ENCODE data around the gene SPOUT1. TPM values are rescaled to one million over a fixed set of nuclear protein-coding genes. Genes with fewer than 3 reads are reported as not detected.
A peak's percentile ranks its signal among the peaks of the same experiment; 100 is the strongest.
"Not testable (repeated sequence)": the region's sequence is repeated elsewhere in the genome, so short reads cannot be mapped to it uniquely, and the experiment has no call there.

SPOUT1 gene
- total RNA-seq, 2 donors from 2014 or later: 63.8 to 64.9 TPM

DNA sequence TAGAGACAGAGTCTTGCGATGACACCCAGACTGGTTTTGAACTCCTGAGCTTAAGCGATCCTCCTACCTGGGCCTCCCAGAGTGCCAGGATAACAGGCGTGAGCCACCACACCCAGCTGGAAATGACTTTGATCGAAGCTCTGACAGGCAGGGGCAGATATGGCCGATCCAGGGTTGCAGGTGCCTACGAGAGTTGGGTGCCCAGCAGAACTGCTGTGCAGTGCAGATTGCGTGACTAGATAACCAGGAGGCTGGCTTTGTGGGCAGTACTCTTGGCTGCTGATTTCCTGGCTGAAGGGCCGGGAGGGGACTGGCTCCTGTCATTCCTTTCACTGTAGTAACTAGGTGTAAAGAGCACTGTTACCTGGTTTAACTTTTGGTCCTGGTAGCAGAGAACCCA lies 30.7 kb downstream of the SPOUT1 start:
- Mint-ChIP-seq H3K9me3 (no peaks in the 10 kb centered on the region), H3K36me3 (no peaks in the 10 kb centered on the region), H3K27ac (no peak overlapping the region)
- ATAC-seq: no peak
- no peak for DNase-seq (ENCODE audit: low spot score in 2 of 2)

DNA sequence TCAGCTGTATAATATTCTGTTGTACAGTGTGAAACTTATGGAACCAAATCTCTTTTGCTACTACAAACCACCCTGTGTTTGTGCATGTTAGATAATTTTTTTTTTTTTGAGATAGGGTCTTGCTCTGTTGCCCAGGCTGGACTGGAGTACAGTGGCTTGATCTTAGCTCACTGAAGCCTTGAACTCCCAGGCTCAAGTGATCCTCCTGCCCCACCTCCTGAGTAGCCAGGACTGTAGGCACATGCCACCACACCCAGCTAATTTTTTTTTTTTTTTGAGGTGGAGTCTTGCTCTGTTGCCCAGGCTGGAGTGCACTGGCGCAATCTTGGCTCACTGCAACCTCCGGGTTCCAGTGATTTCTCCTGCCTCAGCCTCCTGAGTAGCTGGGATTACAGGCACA lies 34.6 kb downstream of the SPOUT1 start:
- H3K9me3 Mint-ChIP-seq; H3K36me3 Mint-ChIP-seq; DNase-seq (ENCODE audit: low spot score in 2 of 2); ATAC-seq: not testable (repeated sequence)
- H3K27ac Mint-ChIP-seq: peak overlapping the region in 1 of 2 donors; percentile 78

DNA sequence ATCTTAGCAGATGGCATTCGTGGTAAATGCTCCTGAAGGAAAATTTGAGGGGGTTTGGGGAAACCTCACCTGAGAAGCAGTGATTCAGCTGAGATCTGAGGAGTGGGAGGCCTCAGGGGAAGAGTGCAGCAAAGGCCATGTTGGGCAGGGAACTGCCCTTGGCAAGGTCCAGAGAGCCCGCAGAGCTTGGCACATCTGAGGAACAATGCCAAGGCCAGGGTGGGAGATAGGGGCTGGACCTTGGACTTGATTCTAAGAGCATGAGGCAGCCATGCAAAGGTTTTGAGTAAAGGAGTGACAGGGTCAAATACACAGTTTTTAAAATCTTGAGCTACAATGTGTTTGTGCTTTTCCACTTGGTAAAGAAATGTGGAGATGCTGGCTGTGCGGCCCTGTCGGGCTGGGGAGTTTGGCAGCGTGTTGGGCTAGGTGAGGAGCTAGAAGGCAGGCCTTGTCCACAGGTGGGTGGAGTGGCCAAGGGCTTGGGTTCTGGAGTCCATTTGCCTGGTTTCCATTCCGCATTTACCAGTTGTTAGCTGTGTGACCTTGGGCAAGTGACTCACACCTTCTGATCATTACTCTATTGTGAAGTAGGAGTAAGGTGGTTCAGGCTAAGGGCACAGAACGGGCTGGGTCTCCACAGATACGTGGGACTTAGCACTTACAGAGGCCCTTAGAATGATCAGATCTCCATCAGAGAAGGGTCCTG lies 36.5 kb downstream of the SPOUT1 start:
- ATAC-seq: peak in 1 of 2 donors; percentile 47
- no peak for DNase-seq (ENCODE audit: low spot score in 2 of 2)
- Mint-ChIP-seq H3K27ac (peak overlapping the region; percentile 31 to 40), H3K9me3 (no peaks in the 10 kb centered on the region), H3K36me3 (no peaks in the 10 kb centered on the region)

DNA sequence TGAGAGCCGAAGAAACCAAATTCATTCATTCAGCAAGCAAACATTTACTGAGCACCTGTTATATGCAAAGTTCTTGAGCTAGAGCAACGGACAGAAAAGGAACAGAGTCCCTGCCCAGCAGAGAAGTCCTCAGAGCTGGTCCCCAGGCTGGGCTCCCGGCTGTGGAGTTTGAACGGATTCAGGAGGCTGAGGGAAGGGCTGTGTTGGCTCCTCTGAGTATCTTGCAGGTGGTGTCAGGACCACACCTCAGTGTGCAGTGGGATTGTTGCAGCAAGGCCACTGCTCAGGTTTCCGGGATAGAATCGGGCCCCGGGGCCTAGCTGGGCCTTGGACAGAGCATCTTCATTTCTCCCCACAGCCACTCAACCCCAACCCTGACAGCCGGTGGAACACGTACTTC lies 37.5 kb downstream of the SPOUT1 start:
- ATAC-seq: no peak

DNA sequence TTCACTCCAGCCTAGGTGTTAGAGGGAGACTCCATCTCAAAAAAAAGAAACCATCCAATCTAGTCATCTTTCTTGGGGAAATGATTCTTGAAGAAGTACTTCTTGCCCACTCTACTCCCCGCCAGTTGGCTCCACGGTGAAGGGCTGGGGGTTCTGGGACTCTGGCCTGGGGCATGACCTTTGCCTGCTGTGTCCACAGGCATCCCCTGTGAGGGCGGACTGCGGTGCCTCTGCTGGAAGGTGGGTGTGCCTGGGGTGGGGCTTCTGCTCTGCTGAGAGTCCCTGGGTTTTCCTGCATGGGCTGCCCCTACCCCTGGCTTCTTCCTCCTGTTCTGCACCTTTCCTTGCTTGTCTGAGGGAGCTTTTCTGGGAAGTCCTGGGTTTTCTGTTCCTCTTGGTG lies 39.1 kb downstream of the SPOUT1 start:
- DNase-seq (ENCODE audit: low spot score in 2 of 2) (no peak), ATAC-seq (no peak)
- H3K27ac Mint-ChIP-seq: peak overlapping the region; percentile 60 to 90
- no peaks in the 10 kb centered on the region for H3K9me3 Mint-ChIP-seq
- H3K36me3 Mint-ChIP-seq: peaks cover 6 to 7% of the 10 kb centered on the region in 2 donors

More for the DNA sequence above, 37.5 kb downstream of the SPOUT1 start:
- peak overlapping the region; percentile 9 to 31 for H3K27ac Mint-ChIP-seq
- peaks cover 6 to 7% of the 10 kb centered on the region in 2 donors for H3K36me3 Mint-ChIP-seq
- H3K9me3 Mint-ChIP-seq: no peaks in the 10 kb centered on the region
- DNase-seq (ENCODE audit: low spot score in 2 of 2): no peak

DNA sequence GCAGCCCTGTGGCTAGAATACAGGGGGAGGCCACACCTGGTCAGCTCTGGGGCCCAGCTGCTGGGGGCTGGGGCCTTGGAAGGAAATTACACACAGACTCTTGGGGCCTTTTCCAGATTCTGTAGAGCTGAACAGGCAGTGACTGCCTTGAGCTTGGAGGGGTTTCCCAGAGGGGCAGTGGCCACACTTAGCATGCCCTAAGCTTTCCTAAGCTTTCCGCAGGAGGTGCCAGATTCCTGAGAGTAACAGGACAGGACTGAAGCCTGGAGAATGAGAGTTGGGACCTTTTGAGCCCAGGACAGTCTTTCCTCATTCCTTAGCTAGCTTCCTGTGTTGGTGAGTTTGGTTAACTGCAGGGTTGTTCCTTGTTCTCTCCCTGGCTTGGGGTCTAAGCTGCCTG lies 41.1 kb downstream of the SPOUT1 start:
- Mint-ChIP-seq H3K27ac (peak overlapping the region; percentile 85 to 96), H3K36me3 (peaks cover 6 to 7% of the 10 kb centered on the region in 2 donors), H3K9me3 (no peaks in the 10 kb centered on the region)
- ATAC-seq: no peak
- DNase-seq (ENCODE audit: low spot score in 2 of 2): no peak

DNA sequence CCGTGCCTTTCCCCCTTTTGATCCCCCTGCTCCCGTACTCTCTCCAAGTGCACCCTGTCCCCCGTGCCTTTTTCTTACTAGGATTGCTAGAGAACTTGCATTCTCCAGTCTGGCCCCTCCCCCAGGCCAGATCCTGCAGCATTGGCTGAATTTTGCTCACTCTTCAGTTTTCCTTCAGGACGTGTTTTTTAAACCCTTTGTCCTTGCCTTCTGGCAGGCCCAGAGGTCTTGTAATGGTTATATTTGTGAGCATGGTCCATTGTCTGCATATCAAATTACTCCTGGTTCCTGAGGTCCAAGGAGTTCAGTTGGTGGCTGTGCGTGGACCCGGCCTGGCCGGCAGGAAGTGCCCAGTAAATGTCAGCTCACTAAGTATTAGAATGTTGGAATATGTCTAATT lies 41.9 kb downstream of the SPOUT1 start:
- Mint-ChIP-seq H3K9me3 (no peaks in the 10 kb centered on the region), H3K36me3 (peaks cover 6 to 7% of the 10 kb centered on the region in 2 donors), H3K27ac (peak overlapping the region; percentile 85 to 96)
- peak in 1 of 2 donors; percentile 17 for ATAC-seq
- DNase-seq (ENCODE audit: low spot score in 2 of 2): no peak

DNA sequence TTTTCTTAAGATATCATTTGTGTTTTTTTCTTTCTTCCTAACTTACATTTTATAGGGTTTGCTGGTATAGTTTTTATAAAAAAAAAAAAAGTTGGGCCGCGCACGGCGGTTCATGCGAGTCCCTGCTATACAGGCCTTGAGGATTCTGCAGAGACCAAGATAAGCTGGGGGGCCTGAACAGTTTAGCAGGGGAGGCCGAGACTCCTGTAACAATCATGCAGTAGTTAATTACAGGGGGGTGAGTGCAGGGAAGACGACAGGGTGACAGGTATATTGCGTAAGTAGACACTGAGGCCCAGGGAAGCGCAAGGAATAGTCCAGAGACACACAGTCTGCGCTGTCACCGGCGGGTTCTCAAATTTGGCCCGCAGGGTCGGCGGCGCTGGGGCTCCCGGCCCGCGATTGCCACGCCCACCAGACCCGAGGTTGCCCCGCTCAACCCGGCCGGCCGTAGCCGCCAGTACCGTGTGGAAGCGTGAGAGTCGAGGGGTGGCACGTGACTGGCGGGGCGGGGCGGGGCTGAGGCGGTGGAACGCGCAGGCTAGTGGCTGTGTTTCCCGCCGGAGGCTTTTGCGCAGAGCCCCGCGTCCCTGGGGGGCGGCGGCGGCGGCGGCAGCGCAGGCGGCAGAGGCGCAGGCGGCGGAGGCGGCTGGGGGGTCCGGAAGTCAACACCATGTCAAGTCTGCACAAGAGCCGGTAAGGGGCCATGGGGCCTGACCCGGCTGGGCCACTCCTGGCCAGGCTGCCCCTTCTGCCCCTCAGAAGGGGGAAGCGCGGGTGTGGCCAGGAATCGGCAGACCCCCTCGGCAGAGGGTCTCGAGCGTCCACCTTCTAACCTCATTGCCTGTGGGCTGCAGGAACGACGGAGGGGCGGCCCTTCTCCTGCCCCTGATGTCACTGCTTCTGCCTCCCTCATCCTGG lies 42.7 kb downstream of the SPOUT1 start, which contains the start of gene TBC1D13:
TSS of gene TBC1D13 (plus strand) at position 573 of the 921 bp plus-strand sequence. CDS start at position 674, 101 bp downstream.
- Mint-ChIP-seq H3K27ac (peak within 1 kb of the TSS; percentile 85 to 97), H3K36me3 (peaks cover 6 to 7% of the 10 kb centered on the region in 2 donors), H3K9me3 (no peaks in the 10 kb centered on the region)
- ATAC-seq: peak; percentile 98 to 99
- DNase-seq (ENCODE audit: low spot score in 2 of 2): peak; percentile 86 to 91

DNA sequence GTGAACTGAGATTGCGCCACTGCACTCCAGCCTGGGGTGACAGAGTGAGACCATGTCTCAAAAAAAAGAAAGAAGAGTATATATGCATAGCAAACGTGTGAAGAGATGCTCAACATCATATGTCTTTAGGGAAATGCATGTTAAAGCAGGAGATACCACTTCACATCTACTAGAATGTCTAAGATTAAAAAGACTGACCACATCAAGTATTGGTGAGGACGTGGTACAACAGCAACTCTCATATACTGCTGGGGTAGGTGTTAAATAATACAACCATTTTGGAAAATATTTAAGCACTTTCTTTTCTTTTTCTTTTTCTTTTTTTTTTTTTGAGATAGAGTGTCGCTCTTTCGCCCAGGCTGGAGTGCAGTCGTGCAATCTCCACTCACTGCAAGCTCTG lies 44.2 kb downstream of the SPOUT1 start:
- no peak for ATAC-seq
- DNase-seq (ENCODE audit: low spot score in 2 of 2): no peak
- peaks cover 3 to 4% of the 10 kb centered on the region in 2 donors for H3K9me3 Mint-ChIP-seq
- H3K36me3 Mint-ChIP-seq: peaks cover 7 to 11% of the 10 kb centered on the region in 2 donors
- no peak overlapping the region for H3K27ac Mint-ChIP-seq

DNA sequence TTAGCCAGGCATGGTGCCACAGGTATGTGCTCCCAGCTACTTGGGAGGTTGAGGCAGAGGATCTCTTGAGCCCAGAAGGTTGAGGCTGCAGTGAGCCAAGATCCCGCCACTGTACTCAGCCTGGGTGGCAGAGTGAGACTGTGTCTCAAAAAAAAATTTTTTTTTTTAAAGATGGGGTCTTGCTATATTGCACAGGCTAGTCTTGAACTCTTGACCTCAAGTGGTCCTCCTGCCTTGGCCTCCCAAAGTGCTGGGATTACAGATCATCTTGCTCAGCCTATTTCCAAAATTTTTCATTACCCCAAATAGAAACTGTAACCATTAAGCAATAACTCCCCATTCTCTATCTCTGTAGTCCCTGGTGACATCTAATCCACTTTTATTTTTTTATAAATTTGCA lies 46.9 kb downstream of the SPOUT1 start:
- no peak overlapping the region for H3K27ac Mint-ChIP-seq
- peaks cover 3 to 4% of the 10 kb centered on the region in 2 donors for H3K9me3 Mint-ChIP-seq
- H3K36me3 Mint-ChIP-seq: peaks cover 4 to 8% of the 10 kb centered on the region in 2 donors
- DNase-seq (ENCODE audit: low spot score in 2 of 2) (no peak), ATAC-seq (no peak)

DNA sequence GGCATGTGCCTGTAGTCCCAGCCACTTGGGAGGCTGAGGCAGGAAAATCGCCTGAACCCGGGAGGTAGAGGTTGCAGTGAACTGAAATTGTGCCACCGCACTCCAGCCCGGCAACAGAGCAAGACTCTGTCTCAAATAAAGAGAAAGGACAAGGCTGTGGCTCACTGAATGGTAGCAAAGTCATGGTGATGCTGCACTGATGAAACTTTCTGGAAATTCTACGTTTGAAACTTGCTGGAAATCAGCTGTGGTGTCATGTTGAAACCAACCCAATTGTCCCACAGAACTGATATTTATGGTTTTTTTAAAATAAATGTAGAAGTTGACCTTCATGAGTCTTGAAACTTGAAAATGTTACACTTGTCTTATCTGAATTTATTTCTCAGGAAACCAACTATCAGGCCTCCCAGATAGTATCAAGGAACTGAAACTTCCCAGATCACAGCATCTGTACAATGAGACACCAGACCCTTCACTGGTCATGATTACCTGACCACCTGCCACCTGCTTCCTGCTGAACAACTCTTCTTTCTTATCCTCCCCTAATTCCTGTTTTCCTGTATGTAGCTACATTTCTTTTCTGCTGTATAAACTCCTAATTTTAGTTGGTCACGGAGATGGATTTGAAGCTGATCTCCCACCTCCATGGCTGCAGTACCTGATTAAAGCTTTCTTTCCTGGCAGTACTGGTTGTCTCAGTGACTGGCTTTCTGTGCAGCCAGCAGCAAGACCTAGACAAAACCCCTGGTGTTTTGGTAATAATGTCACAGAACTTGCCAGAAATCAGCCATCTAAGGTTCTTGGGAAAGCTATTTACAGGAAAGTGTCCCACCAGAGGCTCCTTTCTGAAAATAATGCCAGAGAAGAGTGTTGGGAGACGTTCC lies 48.2 kb downstream of the SPOUT1 start:
- peaks cover 0 to 5% of the 10 kb centered on the region in 2 donors for H3K36me3 Mint-ChIP-seq
- ATAC-seq (peak in 1 of 2 donors; percentile 64), DNase-seq (ENCODE audit: low spot score in 2 of 2) (no peak)
- H3K27ac Mint-ChIP-seq: peak overlapping the region in 1 of 2 donors; percentile 78
- peaks cover 3 to 4% of the 10 kb centered on the region in 2 donors for H3K9me3 Mint-ChIP-seq

DNA sequence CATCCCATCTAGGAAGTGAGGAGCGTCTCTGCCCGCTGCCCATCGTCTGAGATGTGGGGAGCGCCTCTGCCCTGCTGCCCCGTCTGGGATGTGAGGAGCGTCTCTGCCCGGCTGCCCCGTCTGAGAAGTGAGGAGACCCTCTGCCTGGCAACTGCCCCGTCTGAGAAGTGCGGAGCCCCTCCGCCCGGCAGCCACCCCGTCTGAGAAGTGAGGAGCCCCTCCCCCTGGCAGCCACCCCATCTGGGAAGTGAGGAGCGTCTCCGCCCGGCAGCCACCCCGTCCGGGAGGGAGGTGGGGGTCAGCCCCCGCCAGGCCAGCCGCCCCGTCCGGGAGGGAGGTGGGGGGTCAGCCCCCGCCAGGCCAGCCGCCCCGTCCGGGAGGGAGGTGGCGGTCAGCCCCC lies 49.5 kb downstream of the SPOUT1 start:
- not testable (repeated sequence) for DNase-seq (ENCODE audit: low spot score in 2 of 2); H3K36me3 Mint-ChIP-seq; H3K9me3 Mint-ChIP-seq; H3K27ac Mint-ChIP-seq; ATAC-seq

DNA sequence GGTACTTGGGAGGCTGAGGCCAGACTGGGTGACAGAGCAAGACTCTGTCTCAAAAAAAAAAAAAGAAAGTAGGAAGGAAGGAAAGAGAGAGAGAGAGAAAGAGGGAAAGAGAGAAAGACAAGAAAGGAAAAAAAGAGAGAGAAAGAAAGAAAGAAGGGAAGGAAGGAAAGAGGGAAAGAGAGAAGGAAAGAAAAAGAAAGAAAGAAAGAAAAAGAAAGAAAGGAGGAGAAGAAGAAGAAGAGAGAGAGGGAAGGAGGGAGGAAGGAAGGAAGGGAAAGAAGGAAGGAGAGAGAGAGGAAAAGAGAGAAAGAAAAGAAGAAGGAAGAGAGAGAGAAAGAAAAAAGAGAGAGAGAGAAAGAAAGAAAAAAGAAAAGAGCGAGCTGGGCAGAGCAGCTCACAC lies 54.8 kb downstream of the SPOUT1 start:
- no peak for DNase-seq (ENCODE audit: low spot score in 2 of 2)
- Mint-ChIP-seq H3K9me3 (peaks cover 0 to 5% of the 10 kb centered on the region in 2 donors), H3K36me3 (peaks cover 0 to 7% of the 10 kb centered on the region in 2 donors), H3K27ac (no peak overlapping the region)
- ATAC-seq: no peak

DNA sequence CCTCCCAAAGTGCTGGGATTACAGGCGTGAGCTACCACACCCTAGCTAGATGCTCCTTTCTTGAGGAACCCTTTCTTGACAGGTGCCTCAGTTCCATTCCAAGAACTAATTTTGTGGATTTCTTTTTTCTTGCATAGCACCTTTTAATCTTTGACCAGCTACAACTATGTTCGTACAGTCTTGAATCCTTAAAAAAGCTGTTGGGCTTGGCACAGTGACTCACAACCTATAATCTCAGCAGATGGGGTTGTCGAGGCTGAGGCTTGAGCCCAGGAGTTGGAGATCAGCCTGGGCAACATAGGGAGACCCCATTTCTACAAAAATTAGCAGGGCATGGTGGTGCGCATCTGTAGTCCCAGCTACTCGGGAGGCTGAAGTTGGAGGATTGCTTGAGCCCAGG lies 56.5 kb downstream of the SPOUT1 start:
- Mint-ChIP-seq H3K27ac (peak overlapping the region in 1 of 2 donors; percentile 94), H3K36me3 (peaks cover 0 to 7% of the 10 kb centered on the region in 2 donors), H3K9me3 (peaks cover 0 to 5% of the 10 kb centered on the region in 2 donors)
- ATAC-seq (no peak), DNase-seq (ENCODE audit: low spot score in 2 of 2) (no peak)

DNA sequence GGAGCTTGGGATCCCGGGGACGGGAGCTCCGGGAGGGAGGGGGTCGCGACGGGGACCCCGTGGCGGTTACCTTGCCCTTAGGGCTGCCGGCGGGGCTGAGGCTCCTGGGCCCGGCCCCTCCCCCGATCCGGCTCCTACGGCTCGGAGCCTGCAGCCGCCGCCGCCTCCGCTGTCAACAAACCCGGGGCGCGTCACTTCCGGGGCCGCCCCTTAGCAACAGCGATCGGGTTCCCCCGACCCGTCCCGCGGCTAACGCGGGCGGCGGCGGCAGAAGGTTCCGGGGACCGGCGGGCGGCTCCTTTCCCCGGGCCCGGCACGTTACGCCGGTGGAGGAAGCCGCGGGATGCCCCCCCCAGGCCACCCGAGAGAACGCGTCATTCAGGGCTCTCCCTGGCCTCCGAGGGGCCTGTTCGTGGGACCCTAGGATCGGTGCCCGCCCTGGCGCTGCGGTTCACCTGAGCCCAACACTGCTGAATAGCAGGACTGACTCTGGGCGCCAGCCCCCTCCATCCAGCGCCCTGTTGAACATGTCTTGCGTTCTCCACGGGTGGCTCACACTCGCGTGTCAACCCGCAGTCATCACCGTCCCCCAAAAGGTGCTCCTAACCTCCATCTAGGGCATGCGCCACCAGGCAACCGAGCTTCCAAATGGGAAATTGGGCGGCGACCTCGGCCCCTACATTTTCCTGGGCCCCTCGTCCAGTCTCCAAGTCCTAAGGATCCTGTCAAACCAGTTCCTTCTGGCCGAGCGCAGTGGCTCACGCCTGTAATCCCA lies 57.7 kb downstream of the SPOUT1 start, which contains the start of gene ZER1:
TSS of gene ZER1 (minus strand) at position 183 of the 775 bp plus-strand sequence. CDS start 16,362 bp downstream, outside the sequence.
- peak; percentile 97 to 98 for ATAC-seq
- peak within 1 kb of the TSS; percentile 94 to 98 for H3K27ac Mint-ChIP-seq
- peaks cover 0 to 7% of the 10 kb centered on the region in 2 donors for H3K36me3 Mint-ChIP-seq
- peak; percentile 89 to 95 for DNase-seq (ENCODE audit: low spot score in 2 of 2)
- H3K9me3 Mint-ChIP-seq: peaks cover 0 to 5% of the 10 kb centered on the region in 2 donors

Data from activated naive CD4-positive, alpha-beta T cell treated with anti-CD3 and anti-CD28 coated beads, Interleukin-2, amount 50 U/mL, for 72 hours (primary cell).